NB4 (cell line): Measurements from ENCODE around the gene SLIT1.

Experiments
- CTCF ChIP-seq: IDR thresholded peaks from one replicate; pipeline ENCODE4 v1.5.1; 2012; ENCODE audit warnings: low read depth, low read length
- MAX ChIP-seq: IDR thresholded peaks from 2 replicates; pipeline ENCODE4 v1.6.1; 2011; ENCODE audit warnings: low read depth, low read length
- POLR2A ChIP-seq: IDR thresholded peaks from 2 replicates; pipeline ENCODE4 v1.6.1; 2011; ENCODE audit warnings: mild to moderate bottlenecking; ENCODE audit not compliant: insufficient read length; ENCODE audit errors: extremely low read depth

- TF ChIP-seq POLR2A, result no peak
- no peak for TF ChIP-seq CTCF
- TF ChIP-seq MAX, result no peak
Observed at GRCh38 chr10:97131666-97132065, 54.1 kb downstream of the SLIT1 start.
